Measurements from ENCODE around the gene ACOT13. TPM values are rescaled to one million over a fixed set of nuclear protein-coding genes. Genes with fewer than 3 reads are reported as not detected.
"Not testable (repeated sequence)": the region's sequence is repeated elsewhere in the genome, so short reads cannot be mapped to it uniquely, and the experiment has no call there.

ACOT13 gene
- total RNA-seq, 3 donors from 2014 or later (not counting 1 experiment from before 2014, with no cell fraction given), result 3.2 to 4.3 (median 4.2) TPM

DNA sequence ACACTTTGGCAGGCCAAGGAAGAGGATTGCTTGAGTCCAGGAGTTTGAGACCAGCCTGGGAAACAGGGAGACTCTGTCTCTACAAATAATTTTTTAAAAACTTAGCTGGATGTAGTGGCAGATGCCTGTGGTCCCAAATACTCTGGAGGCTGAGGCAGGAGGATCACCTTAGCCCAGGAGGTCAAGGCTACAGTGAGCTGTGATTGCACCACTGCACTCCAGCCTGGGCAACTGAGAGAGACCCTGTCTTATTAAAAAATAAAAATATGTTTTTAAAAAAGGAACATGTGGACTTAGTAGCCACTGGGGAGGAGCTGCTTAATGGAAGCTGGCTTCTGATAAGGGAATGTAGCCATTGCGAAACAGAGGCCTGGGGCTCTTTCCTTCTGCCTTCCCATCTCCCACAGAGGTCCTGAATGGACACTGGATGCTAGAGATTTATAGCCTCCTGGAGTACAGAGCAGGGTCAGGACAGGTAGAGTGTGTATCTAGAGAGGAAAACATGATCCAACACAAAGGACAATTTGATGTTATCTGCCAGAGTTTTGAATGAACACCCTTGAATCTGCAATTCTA lies 86.1 kb downstream of the ACOT13 start:
- DNase-seq, result no peak
- H3K27ac ChIP-seq (ENCODE audit: low read length), result no peak overlapping the region
- ATAC-seq, result no peak
- Mint-ChIP-seq H3K36me3 (no peaks in the 10 kb centered on the region), H3K9me3 (no peaks in the 10 kb centered on the region), H3K4me3 (no peak overlapping the region), H3K27ac (no peak overlapping the region), H3K4me1 (no peaks in the 10 kb centered on the region), H3K27me3 (ENCODE audit: low read depth in 2 of 2) (peaks cover 11 to 32% of the 10 kb centered on the region in 2 donors)
- TF ChIP-seq, protein P1, sequence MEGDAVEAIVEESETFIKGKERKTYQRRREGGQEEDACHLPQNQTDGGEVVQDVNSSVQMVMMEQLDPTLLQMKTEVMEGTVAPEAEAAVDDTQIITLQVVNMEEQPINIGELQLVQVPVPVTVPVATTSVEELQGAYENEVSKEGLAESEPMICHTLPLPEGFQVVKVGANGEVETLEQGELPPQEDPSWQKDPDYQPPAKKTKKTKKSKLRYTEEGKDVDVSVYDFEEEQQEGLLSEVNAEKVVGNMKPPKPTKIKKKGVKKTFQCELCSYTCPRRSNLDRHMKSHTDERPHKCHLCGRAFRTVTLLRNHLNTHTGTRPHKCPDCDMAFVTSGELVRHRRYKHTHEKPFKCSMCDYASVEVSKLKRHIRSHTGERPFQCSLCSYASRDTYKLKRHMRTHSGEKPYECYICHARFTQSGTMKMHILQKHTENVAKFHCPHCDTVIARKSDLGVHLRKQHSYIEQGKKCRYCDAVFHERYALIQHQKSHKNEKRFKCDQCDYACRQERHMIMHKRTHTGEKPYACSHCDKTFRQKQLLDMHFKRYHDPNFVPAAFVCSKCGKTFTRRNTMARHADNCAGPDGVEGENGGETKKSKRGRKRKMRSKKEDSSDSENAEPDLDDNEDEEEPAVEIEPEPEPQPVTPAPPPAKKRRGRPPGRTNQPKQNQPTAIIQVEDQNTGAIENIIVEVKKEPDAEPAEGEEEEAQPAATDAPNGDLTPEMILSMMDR (IDR thresholded peaks at IDR 0.05), result no peak
- H3K4me3 ChIP-seq (ENCODE audit: low read length), result no peak overlapping the region
- intact Hi-C loops (cut with micrococcal nuclease), result no loop called here
- peaks cover 3% of the 10 kb centered on the region for H3K4me1 ChIP-seq (ENCODE audit: control insufficient read depth, insufficient read depth, low read length)
- WGBS (ENCODE audit: insufficient coverage), result 100% methylated on average over 1 of the region's 1 CpG
- H3K36me3 ChIP-seq (ENCODE audit: control insufficient read depth, insufficient read depth, low read length), result no peaks in the 10 kb centered on the region
- no peaks in the 10 kb centered on the region for H3K9me3 ChIP-seq (ENCODE audit: control insufficient read depth, insufficient read depth, low read length)
- H3K27me3 ChIP-seq (ENCODE audit: control insufficient read depth, insufficient read depth, low read length), result no peaks in the 10 kb centered on the region

DNA sequence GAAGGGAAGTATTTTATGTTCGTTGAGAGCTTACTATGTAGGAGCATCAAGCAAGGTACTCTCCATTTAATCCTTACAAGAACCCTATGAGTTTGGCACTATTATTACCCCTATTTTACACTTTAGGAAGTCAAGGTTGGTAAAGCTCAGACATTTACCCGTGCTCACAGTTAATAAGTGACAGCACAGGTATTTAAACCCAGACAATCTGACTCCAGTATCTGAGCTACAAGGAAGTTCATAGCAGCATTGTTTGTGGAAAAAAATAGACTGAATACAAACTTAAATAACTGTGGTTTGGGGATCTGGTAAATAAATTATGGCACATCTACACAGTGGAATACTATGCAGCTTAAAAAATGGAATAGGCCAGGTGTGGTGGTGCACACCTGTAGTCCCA lies 86.7 kb downstream of the ACOT13 start:
- DNase-seq, result no peak
- WGBS (ENCODE audit: insufficient coverage), result 80% methylated on average over 1 of the region's 2 CpGs

DNA sequence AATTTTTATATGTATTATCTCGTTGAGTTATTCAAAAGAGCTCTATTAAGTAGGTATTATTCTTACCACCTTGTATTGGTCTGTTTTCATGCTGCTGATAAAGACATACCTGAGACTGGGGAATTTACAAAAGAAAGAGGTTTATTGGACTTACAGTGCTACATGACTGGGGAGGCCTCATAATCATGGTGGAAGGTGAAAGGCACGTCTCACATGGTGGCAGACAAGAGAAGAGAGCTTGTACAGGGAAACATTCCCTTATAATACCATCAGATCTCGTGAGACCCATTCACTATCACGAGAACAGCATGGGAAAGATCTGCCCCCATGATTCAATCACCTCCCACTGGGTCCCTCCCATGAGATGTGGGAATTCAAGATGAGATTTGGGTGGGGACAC lies 87.5 kb downstream of the ACOT13 start:
- not testable (repeated sequence) for H3K9me3 Mint-ChIP-seq, ATAC-seq
- H3K27me3 Mint-ChIP-seq (ENCODE audit: low read depth in 2 of 2), result peaks cover 5 to 24% of the 10 kb centered on the region in 2 donors

More for the DNA sequence above, 86.7 kb downstream of the ACOT13 start:
- no peak overlapping the region for H3K27ac Mint-ChIP-seq
- no peak overlapping the region for H3K4me3 ChIP-seq (ENCODE audit: low read length)
- no peaks in the 10 kb centered on the region for H3K36me3 Mint-ChIP-seq
- no peaks in the 10 kb centered on the region for H3K4me1 Mint-ChIP-seq
- H3K27ac ChIP-seq (ENCODE audit: low read length), result no peak overlapping the region
- peaks cover 11 to 32% of the 10 kb centered on the region in 2 donors for H3K27me3 Mint-ChIP-seq (ENCODE audit: low read depth in 2 of 2)
- H3K4me3 Mint-ChIP-seq, result no peak overlapping the region
- H3K27me3 ChIP-seq (ENCODE audit: control insufficient read depth, insufficient read depth, low read length), result no peaks in the 10 kb centered on the region
- no peaks in the 10 kb centered on the region for H3K36me3 ChIP-seq (ENCODE audit: control insufficient read depth, insufficient read depth, low read length)
- ATAC-seq, result no peak
- no peaks in the 10 kb centered on the region for H3K9me3 Mint-ChIP-seq
- H3K4me1 ChIP-seq (ENCODE audit: control insufficient read depth, insufficient read depth, low read length), result peaks cover 3% of the 10 kb centered on the region
- H3K9me3 ChIP-seq (ENCODE audit: control insufficient read depth, insufficient read depth, low read length), result no peaks in the 10 kb centered on the region
- intact Hi-C loops (cut with micrococcal nuclease), result no loop called here
- TF ChIP-seq, protein P1 (IDR thresholded peaks at IDR 0.05), result no peak

More for the DNA sequence above, 87.5 kb downstream of the ACOT13 start:
- H3K27ac Mint-ChIP-seq; H3K27ac ChIP-seq (ENCODE audit: low read length); H3K27me3 ChIP-seq (ENCODE audit: control insufficient read depth, insufficient read depth, low read length); DNase-seq; H3K9me3 ChIP-seq (ENCODE audit: control insufficient read depth, insufficient read depth, low read length); H3K4me1 ChIP-seq (ENCODE audit: control insufficient read depth, insufficient read depth, low read length); H3K36me3 ChIP-seq (ENCODE audit: control insufficient read depth, insufficient read depth, low read length); H3K36me3 Mint-ChIP-seq; H3K4me3 ChIP-seq (ENCODE audit: low read length); H3K4me1 Mint-ChIP-seq; H3K4me3 Mint-ChIP-seq; intact Hi-C loops (cut with micrococcal nuclease): not testable (repeated sequence)
- 100% methylated on average over 1 of the region's 4 CpGs for WGBS (ENCODE audit: insufficient coverage)

Other genes starting within 250 kb of the ACOT13 start
- 1 to 10 TPM in 1 of 3 donors, under 1 TPM in 2; 0.86 to 1.3 (median 0.88) TPM for gene GPLD1, start 177.5 kb upstream of the ACOT13 start, total RNA-seq
- 1 to 10 TPM; 4.8 to 7.5 (median 6.8) TPM for gene ALDH5A1, start 172.1 kb upstream of the ACOT13 start, total RNA-seq
- under 1 TPM in 1 of 3 donors, not detected in 2; 0.08 TPM for gene KIAA0319, start 20.9 kb upstream of the ACOT13 start, total RNA-seq
- gene TDP2, start 178 bp upstream of the ACOT13 start, total RNA-seq, result 10 to 100 TPM; 43.2 to 51.9 (median 49.5) TPM
- gene C6orf62, start 52.1 kb downstream of the ACOT13 start, total RNA-seq, result 100 to 1,000 TPM; 129 to 163 (median 130) TPM
- 10 to 100 TPM; 11.0 to 23.7 (median 17.8) TPM for gene GMNN, start 107.9 kb downstream of the ACOT13 start, total RNA-seq
- 1 to 10 TPM in 2 of 3 donors, under 1 TPM in 1; 0.68 to 3.0 (median 1.2) TPM for gene ARMH2, start 131.8 kb downstream of the ACOT13 start, total RNA-seq

Data from natural killer cell (primary cell).